GM19043 (cell line): ENCODE data around the gene RNF125.
A peak's percentile ranks its signal among the peaks of the same experiment; 100 is the strongest.

Source experiments
- ATAC-seq: cut with Tn5 transposase; IDR thresholded peaks from one replicate; pipeline ENCODE4 v1.9.1; 2021; ENCODE audit warnings: low read depth; ENCODE audit not compliant: unreplicated experiment

Gene RNF125

GRCh38 chr18:32021756-32022564 is 3.3 kb downstream of the RNF125 start:
- ATAC-seq = no peak

GRCh38 chr18:32025744-32026143 is 7.1 kb downstream of the RNF125 start:
- no peak for ATAC-seq

- no peak for ATAC-seq
These were observed 8.0 kb downstream of the RNF125 start for GRCh38 chr18:32026491-32027086.

GRCh38 chr18:32029558-32029957 is 10.9 kb downstream of the RNF125 start:
- ATAC-seq = no peak

- ATAC-seq = no peak
These were observed 14.0 kb downstream of the RNF125 start for GRCh38 chr18:32032609-32033008.

GRCh38 chr18:32036506-32037180 is 18.0 kb downstream of the RNF125 start:
- no peak for ATAC-seq

- no peak for ATAC-seq
These were observed 19.0 kb downstream of the RNF125 start for GRCh38 chr18:32037616-32038015.

GRCh38 chr18:32040936-32041335 is 22.3 kb downstream of the RNF125 start:
- peak; percentile 72 for ATAC-seq

- no peak for ATAC-seq
These were observed 23.7 kb downstream of the RNF125 start for GRCh38 chr18:32042337-32042736.

GRCh38 chr18:32048507-32049091 is 30.0 kb downstream of the RNF125 start:
- ATAC-seq = peak; percentile 47

GRCh38 chr18:32049393-32050171 is 31.0 kb downstream of the RNF125 start:
- no peak for ATAC-seq

- ATAC-seq = no peak
These were observed 38.2 kb downstream of the RNF125 start for GRCh38 chr18:32056613-32057358.

GRCh38 chr18:32057624-32058165 is 39.1 kb downstream of the RNF125 start:
- ATAC-seq = no peak

GRCh38 chr18:32060026-32060425 is 41.4 kb downstream of the RNF125 start:
- ATAC-seq = no peak

- ATAC-seq = no peak
These were observed 48.9 kb downstream of the RNF125 start for GRCh38 chr18:32067375-32068167.

- peak; percentile 70 for ATAC-seq
These were observed 53.7 kb downstream of the RNF125 start for GRCh38 chr18:32072321-32072720.

GRCh38 chr18:32074206-32074605 is 55.6 kb downstream of the RNF125 start:
- ATAC-seq = no peak

GRCh38 chr18:32078845-32079244 is 60.2 kb downstream of the RNF125 start:
- ATAC-seq = no peak

GRCh38 chr18:32081881-32082280 is 63.3 kb downstream of the RNF125 start:
- ATAC-seq = no peak
